ENCODE data around the gene FCER1A. TPM values are rescaled to one million over a fixed set of nuclear protein-coding genes. Genes with fewer than 3 reads are reported as not detected.
"Not testable (repeated sequence)": the region's sequence is repeated elsewhere in the genome, so short reads cannot be mapped to it uniquely, and the experiment has no call there.

Gene FCER1A
- total RNA-seq, 1 donor from 2014 or later, result not detected

DNA sequence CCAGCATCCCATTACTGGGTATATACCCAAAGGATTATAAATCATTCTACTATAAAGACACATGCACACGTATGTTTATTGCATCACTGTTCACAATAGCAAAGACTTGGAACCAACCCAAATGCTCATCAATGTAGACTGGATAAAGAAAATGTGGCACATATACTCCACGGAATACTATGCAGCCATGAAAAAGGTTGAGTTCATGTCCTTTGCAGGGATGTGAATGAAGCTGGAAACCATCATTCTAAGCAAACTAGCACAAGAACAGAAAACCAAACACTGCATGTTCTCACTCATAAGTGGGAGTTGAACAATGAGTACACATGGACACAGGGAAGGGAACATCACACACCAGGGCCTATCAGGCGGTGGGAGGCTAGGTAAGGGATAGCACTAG, 47.2 kb downstream of the FCER1A start:
- not testable (repeated sequence) for DNase-seq (ENCODE audit: extremely low read depth, low read depth, low spot score)

DNA sequence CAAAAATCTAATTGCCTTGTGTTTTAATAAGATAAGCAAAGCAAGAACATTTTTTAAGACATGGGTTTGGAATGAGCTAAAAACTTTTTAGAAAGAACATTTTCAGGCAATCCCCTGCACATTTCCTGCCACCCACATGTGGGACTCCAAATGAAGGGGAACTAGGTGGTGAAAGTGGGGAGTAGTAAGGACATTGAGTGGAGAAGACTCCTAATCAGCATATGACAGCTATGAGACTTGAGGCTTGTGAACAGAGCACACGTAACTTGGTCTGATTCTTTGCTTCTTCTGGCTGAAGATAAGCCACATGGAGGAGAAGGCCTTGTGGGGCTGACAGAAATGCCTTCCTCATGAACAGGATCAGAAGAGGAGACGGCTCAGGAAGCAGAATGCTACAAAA, 50.3 kb downstream of the FCER1A start:
- no peak for DNase-seq (ENCODE audit: extremely low read depth, low read depth, low spot score)

Other genes with a start within 250 kb of the FCER1A start
- gene AIM2, start 225.6 kb upstream of the FCER1A start, total RNA-seq, result not detected in 2 replicates
- gene CADM3, start 130.7 kb upstream of the FCER1A start, total RNA-seq, result 0.76 TPM in 1 of 2 replicates, not detected in the other
- 0.06 TPM in 1 of 2 replicates, not detected in the other for gene ACKR1, start 97.5 kb upstream of the FCER1A start, total RNA-seq
- gene OR10J4, start 129.9 kb downstream of the FCER1A start, total RNA-seq, result not detected in 2 replicates
- gene OR10J1, start 137.4 kb downstream of the FCER1A start, total RNA-seq, result not detected in 2 replicates
- not detected in 2 replicates for gene OR10J5, start 233.7 kb downstream of the FCER1A start, total RNA-seq

Measured in glomerular endothelial cell (primary cell).